Neural cell (in vitro differentiated cells): ENCODE results near the gene HK2.

Source experiments
- EZH2 ChIP-seq: fragments of 200-600, 300-800 bp; shearing (Covaris generic), sonication (generic); IDR thresholded peaks from 2 replicates; pipeline ENCODE4 v1.6.1; 2014; ENCODE audit warnings: antibody characterized with exemption, low read length, borderline replicate concordance, mild to moderate bottlenecking; ENCODE audit not compliant: insufficient read depth, poor library complexity, severe bottlenecking
- MXI1 ChIP-seq: fragments of 450-650 bp; conservative IDR thresholded peaks from 2 replicates; pipeline ENCODE4 v1.6.1; 2014; ENCODE audit warnings: antibody characterized with exemption, mild to moderate bottlenecking; ENCODE audit not compliant: poor library complexity, severe bottlenecking
- TF ChIP-seq, protein P1 (sequence below): fragments of 450-650 bp; IDR thresholded peaks from 2 replicates; pipeline ENCODE4 v1.5.1; 2014; ENCODE audit warnings: antibody characterized with exemption, mild to moderate bottlenecking, moderate library complexity; ENCODE audit not compliant: poor library complexity, severe bottlenecking

DNA sequence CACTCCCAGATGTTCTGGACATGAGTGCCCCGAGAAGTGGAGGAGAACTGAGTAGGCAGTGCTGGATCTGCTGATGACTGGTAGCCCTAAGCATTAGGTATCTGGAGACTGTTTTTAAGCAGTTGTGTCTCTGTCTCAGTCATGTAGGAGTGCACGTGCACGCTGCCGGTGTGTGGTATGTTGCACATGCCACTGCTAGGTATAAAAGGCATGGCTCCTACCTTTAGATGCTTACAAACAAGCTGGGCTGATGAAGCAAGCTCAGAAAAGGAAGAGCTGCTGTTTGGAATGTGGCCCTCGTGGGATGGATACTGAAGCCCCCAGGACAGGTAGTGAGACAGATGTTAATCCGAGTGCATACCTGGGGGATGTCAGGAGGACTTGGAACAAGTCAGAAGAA lies 49.1 kb downstream of the HK2 start:
- TF ChIP-seq, protein P1, sequence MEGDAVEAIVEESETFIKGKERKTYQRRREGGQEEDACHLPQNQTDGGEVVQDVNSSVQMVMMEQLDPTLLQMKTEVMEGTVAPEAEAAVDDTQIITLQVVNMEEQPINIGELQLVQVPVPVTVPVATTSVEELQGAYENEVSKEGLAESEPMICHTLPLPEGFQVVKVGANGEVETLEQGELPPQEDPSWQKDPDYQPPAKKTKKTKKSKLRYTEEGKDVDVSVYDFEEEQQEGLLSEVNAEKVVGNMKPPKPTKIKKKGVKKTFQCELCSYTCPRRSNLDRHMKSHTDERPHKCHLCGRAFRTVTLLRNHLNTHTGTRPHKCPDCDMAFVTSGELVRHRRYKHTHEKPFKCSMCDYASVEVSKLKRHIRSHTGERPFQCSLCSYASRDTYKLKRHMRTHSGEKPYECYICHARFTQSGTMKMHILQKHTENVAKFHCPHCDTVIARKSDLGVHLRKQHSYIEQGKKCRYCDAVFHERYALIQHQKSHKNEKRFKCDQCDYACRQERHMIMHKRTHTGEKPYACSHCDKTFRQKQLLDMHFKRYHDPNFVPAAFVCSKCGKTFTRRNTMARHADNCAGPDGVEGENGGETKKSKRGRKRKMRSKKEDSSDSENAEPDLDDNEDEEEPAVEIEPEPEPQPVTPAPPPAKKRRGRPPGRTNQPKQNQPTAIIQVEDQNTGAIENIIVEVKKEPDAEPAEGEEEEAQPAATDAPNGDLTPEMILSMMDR, result no peak
- TF ChIP-seq EZH2, result no peak
- no peak for TF ChIP-seq MXI1
